Smooth muscle cell of the brain vasculature (primary cell): Measurements from ENCODE around the gene KRT12.
"Not testable (repeated sequence)": the region's sequence is repeated elsewhere in the genome, so short reads cannot be mapped to it uniquely, and the experiment has no call there.

Source experiments
- DNase-seq: peaks from one replicate; pipeline ENCODE4 v3.0.0-alpha.2; 2012; ENCODE audit warnings: low read depth, low spot score

The KRT12 gene

GRCh38 chr17:40883626-40884334 lies 16.8 kb upstream of the KRT12 start:
- DNase-seq, result no peak

- no peak for DNase-seq
These were observed 16.0 kb upstream of the KRT12 start for GRCh38 chr17:40883031-40883430.

- DNase-seq, result no peak
These were observed 12.0 kb upstream of the KRT12 start for GRCh38 chr17:40879026-40879425.

- DNase-seq, result no peak
These were observed 11.0 kb upstream of the KRT12 start for GRCh38 chr17:40878044-40878443.

GRCh38 chr17:40873801-40874200 lies 6.8 kb upstream of the KRT12 start:
- DNase-seq, result no peak

- no peak for DNase-seq
These were observed 6.2 kb upstream of the KRT12 start for GRCh38 chr17:40873255-40873654.

GRCh38 chr17:40872416-40872815 lies 5.4 kb upstream of the KRT12 start:
- DNase-seq, result no peak

GRCh38 chr17:40871316-40871715 lies 4.3 kb upstream of the KRT12 start:
- no peak for DNase-seq

GRCh38 chr17:40870136-40870535 lies 3.1 kb upstream of the KRT12 start:
- no peak for DNase-seq

GRCh38 chr17:40864661-40865390 lies 2.2 kb downstream of the KRT12 start:
- DNase-seq, result no peak

GRCh38 chr17:40862985-40863733 lies 3.9 kb downstream of the KRT12 start:
- no peak for DNase-seq

GRCh38 chr17:40859536-40859935 lies 7.5 kb downstream of the KRT12 start:
- DNase-seq, result no peak

- DNase-seq, result not testable (repeated sequence)
These were observed 8.4 kb downstream of the KRT12 start for GRCh38 chr17:40858667-40859066.

- DNase-seq, result peak; percentile 12
These were observed 9.5 kb downstream of the KRT12 start for GRCh38 chr17:40857535-40857934.

GRCh38 chr17:40854175-40854814 lies 12.7 kb downstream of the KRT12 start:
- DNase-seq, result peak; percentile 26

GRCh38 chr17:40852364-40852763 lies 14.7 kb downstream of the KRT12 start:
- DNase-seq, result no peak

GRCh38 chr17:40850293-40850972 lies 16.6 kb downstream of the KRT12 start:
- no peak for DNase-seq

- no peak for DNase-seq
These were observed 17.3 kb downstream of the KRT12 start for GRCh38 chr17:40849723-40850122.

- DNase-seq, result no peak
These were observed 18.3 kb downstream of the KRT12 start for GRCh38 chr17:40848583-40849235.

- DNase-seq, result no peak
These were observed 20.4 kb downstream of the KRT12 start for GRCh38 chr17:40846515-40847144.
